ENCODE results near the gene JTB. TPM values are rescaled to one million over a fixed set of nuclear protein-coding genes. Genes with fewer than 3 reads are reported as not detected.

JTB gene
- total RNA-seq, 1 donor: 132 TPM

DNA sequence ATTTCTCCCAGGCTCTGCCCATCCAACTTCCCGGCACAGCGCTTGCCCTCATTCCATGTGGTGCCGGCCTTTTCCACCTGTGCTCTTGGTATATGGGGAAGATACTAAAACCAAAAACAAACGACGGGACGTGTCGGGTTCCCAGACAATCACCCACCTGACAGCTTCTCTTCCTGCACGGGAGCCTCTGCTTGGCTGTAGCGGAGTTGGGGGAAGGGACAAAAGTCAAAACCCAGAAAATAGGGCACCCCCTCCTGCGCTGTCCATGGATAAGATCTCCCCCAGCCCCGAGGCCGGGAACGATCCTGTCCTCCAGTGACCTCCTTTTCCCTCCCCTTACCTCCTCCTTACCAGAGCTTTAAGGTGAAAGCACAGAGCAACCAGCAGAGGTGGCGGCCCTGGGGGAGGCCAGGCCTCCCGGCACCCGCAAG lies 640 bp downstream of the JTB start:
- H3K4me3 ChIP-seq (ENCODE audit: low read depth, low read length): peak overlapping the region; percentile 98
- no peak for DNase-seq (ENCODE audit: low read depth)
- TF ChIP-seq, protein P1, sequence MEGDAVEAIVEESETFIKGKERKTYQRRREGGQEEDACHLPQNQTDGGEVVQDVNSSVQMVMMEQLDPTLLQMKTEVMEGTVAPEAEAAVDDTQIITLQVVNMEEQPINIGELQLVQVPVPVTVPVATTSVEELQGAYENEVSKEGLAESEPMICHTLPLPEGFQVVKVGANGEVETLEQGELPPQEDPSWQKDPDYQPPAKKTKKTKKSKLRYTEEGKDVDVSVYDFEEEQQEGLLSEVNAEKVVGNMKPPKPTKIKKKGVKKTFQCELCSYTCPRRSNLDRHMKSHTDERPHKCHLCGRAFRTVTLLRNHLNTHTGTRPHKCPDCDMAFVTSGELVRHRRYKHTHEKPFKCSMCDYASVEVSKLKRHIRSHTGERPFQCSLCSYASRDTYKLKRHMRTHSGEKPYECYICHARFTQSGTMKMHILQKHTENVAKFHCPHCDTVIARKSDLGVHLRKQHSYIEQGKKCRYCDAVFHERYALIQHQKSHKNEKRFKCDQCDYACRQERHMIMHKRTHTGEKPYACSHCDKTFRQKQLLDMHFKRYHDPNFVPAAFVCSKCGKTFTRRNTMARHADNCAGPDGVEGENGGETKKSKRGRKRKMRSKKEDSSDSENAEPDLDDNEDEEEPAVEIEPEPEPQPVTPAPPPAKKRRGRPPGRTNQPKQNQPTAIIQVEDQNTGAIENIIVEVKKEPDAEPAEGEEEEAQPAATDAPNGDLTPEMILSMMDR (IDR thresholded peaks at IDR 0.05; ENCODE audit: insufficient read depth, low read length): no peak

DNA sequence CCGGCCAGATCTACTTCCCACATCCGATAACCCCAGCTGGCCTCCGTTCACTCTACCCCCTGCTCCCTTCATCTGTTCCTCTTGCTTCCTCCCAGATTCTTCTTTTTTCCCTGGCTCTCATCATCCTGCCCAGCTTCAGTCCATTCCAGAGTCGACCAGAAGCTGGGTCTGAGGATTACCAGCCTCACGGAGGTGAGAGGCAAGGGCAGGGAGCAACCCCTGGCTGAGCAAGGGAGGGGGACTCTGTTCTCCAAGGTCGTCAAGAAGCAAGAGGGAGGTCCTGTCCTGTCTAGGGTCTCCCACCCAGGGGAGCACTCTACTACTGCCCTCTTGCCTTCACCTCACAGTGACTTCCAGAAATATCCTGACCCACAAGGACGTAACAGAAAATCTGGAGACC lies 3.9 kb downstream of the JTB start:
- H3K4me3 ChIP-seq (ENCODE audit: low read depth, low read length): no peak overlapping the region
- TF ChIP-seq, protein P1 (IDR thresholded peaks at IDR 0.05; ENCODE audit: insufficient read depth, low read length): no peak
- DNase-seq (ENCODE audit: low read depth): no peak

GRCh38 chr1:153973071-153973470 lies 4.4 kb downstream of the JTB start:
- no peak overlapping the region for H3K4me3 ChIP-seq (ENCODE audit: low read depth, low read length)
- DNase-seq (ENCODE audit: low read depth): no peak
- TF ChIP-seq, protein P1 (IDR thresholded peaks at IDR 0.05; ENCODE audit: insufficient read depth, low read length): no peak

- no peak for DNase-seq (ENCODE audit: low read depth)
- TF ChIP-seq, protein P1 (IDR thresholded peaks at IDR 0.05; ENCODE audit: insufficient read depth, low read length): no peak
- no peak overlapping the region for H3K4me3 ChIP-seq (ENCODE audit: low read depth, low read length)
These were observed 7.1 kb downstream of the JTB start for GRCh38 chr1:153970346-153970745.

- DNase-seq (ENCODE audit: low read depth): no peak
- TF ChIP-seq, protein P1 (IDR thresholded peaks at IDR 0.05; ENCODE audit: insufficient read depth, low read length): no peak
- H3K4me3 ChIP-seq (ENCODE audit: low read depth, low read length): no peak overlapping the region
These were observed 8.5 kb downstream of the JTB start for GRCh38 chr1:153968972-153969371.

DNA sequence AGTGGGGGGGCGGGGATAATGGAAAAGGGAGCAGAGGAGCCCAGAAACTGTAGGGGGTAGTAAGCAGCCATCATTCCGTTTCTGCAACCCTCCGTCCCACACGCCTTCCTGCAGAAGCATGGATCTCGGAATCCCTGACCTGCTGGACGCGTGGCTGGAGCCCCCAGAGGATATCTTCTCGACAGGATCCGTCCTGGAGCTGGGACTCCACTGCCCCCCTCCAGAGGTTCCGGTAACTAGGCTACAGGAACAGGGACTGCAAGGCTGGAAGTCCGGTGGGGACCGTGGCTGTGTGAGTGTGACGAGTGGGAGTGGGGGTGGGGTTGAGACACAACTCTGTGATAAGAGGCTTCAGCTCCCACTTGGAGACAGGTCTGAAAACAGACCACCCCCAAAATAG lies 9.1 kb downstream of the JTB start:
- H3K4me3 ChIP-seq (ENCODE audit: low read depth, low read length): peak overlapping the region; percentile 77
- DNase-seq (ENCODE audit: low read depth): no peak
- TF ChIP-seq, protein P1 (IDR thresholded peaks at IDR 0.05; ENCODE audit: insufficient read depth, low read length): no peak

- TF ChIP-seq, protein P1 (IDR thresholded peaks at IDR 0.05; ENCODE audit: insufficient read depth, low read length): no peak
- H3K4me3 ChIP-seq (ENCODE audit: low read depth, low read length): peak overlapping the region; percentile 77
- DNase-seq (ENCODE audit: low read depth): no peak
These were observed 9.5 kb downstream of the JTB start for GRCh38 chr1:153968000-153968363.

All from fibroblast of the aortic adventitia (primary cell).